Neural progenitor cell (in vitro differentiated cells): ENCODE data around the gene C20orf141. TPM values are rescaled to one million over a fixed set of nuclear protein-coding genes. Genes with fewer than 3 reads are reported as not detected.

Experiments used
- DNase-seq: peaks from one replicate; pipeline ENCODE4 v3.0.0-alpha.2; 2016; ENCODE audit warnings: low spot score
- H2AFZ ChIP-seq: fragments of 200-600 bp; sonication (generic); replicated peaks from 2 replicates; pipeline ENCODE4 v1.6.1; 2016; ENCODE audit warnings: antibody characterized with exemption
- H3F3A ChIP-seq: fragments of 200-600 bp; sonication (generic); 2 replicates; pipeline ENCODE4 v1.6.1; 2016; ENCODE audit warnings: antibody characterized with exemption, low read depth
- H3K27ac ChIP-seq: fragments of 200-600 bp; sonication (generic); 2 replicates; pipeline ENCODE4 v1.5.1; 2016; ENCODE audit warnings: mild to moderate bottlenecking
- H3K27me3 ChIP-seq: fragments of 200-600 bp; sonication (generic); 2 replicates; pipeline ENCODE4 v1.6.1; 2016; ENCODE audit warnings: mild to moderate bottlenecking, moderate library complexity
- H3K36me3 ChIP-seq: fragments of 200-600 bp; sonication (generic); 2 replicates; pipeline ENCODE4 v1.5.1; 2016
- H3K4me1 ChIP-seq: fragments of 200-600 bp; sonication (generic); 2 replicates; pipeline ENCODE4 v1.6.1; 2016; ENCODE audit warnings: mixed run types
- H3K4me2 ChIP-seq: fragments of 200-600 bp; sonication (generic); 2 replicates; pipeline ENCODE4 v1.6.1; 2016
- H3K4me3 ChIP-seq: fragments of 200-600 bp; sonication (generic); 2 replicates; pipeline ENCODE4 v1.5.1; 2016
- H3K79me2 ChIP-seq: fragments of 200-600 bp; sonication (generic); 2 replicates; pipeline ENCODE4 v1.6.1; 2016; ENCODE audit warnings: low read depth
- H3K9ac ChIP-seq: fragments of 200-600 bp; sonication (generic); 2 replicates; pipeline ENCODE4 v1.6.1; 2016
- H3K9me3 ChIP-seq: fragments of 200-600 bp; sonication (generic); 2 replicates; pipeline ENCODE4 v1.5.1; 2016; ENCODE audit warnings: low read depth
- H4K20me1 ChIP-seq: fragments of 200-600 bp; sonication (generic); 2 replicates; pipeline ENCODE4 v1.6.1; 2016; ENCODE audit warnings: low read depth
- H3K27ac Mint-ChIP-seq: 3 replicates; pipeline ENCODE4 v1.8.0; 2021; ENCODE audit warnings: mixed read lengths
- H3K27me3 Mint-ChIP-seq: 2 replicates; pipeline ENCODE4 v1.8.0; 2022; ENCODE audit warnings: low read depth, mild to moderate bottlenecking, inconsistent platforms, moderate library complexity, mixed read lengths; ENCODE audit not compliant: insufficient read depth
- H3K36me3 Mint-ChIP-seq: 3 replicates; pipeline ENCODE4 v1.8.0; 2021; ENCODE audit warnings: mixed read lengths
- H3K4me1 Mint-ChIP-seq: 3 replicates; pipeline ENCODE4 v1.8.0; 2021; ENCODE audit warnings: mixed read lengths
- H3K4me3 Mint-ChIP-seq: 3 replicates; pipeline ENCODE4 v1.8.0; 2021; ENCODE audit warnings: mild to moderate bottlenecking, moderate library complexity, mixed read lengths
- H3K9me3 Mint-ChIP-seq: 3 replicates; pipeline ENCODE4 v1.8.0; 2020; ENCODE audit warnings: mixed read lengths
- EZH2 ChIP-seq: fragments of 200-600 bp; sonication (generic); IDR thresholded peaks from 2 replicates; pipeline ENCODE4 v1.6.1; 2017; ENCODE audit warnings: antibody characterized with exemption, mild to moderate bottlenecking, moderate library complexity
- EZH2phosphoT487 ChIP-seq: fragments of 200-600 bp; sonication (generic); IDR thresholded peaks from 2 replicates; pipeline ENCODE4 v1.6.1; 2017; ENCODE audit warnings: antibody characterized with exemption
- total RNA-seq: library from RNA; depleted of rRNA; stranded (reverse); fragments of >200 nt; gene quantifications from 2 replicates; pipeline ENCODE4 v1.2.3, GENCODE V29; 2015; ENCODE audit warnings: low replicate concordance
- TF ChIP-seq, protein P1 (sequence below): fragments of 200-600 bp; sonication (generic); IDR thresholded peaks from 2 replicates; pipeline ENCODE4 v1.5.1; 2017; ENCODE audit warnings: antibody characterized with exemption, mild to moderate bottlenecking

The C20orf141 gene
- total RNA-seq, 1 donor from 2014 or later: not detected

DNA sequence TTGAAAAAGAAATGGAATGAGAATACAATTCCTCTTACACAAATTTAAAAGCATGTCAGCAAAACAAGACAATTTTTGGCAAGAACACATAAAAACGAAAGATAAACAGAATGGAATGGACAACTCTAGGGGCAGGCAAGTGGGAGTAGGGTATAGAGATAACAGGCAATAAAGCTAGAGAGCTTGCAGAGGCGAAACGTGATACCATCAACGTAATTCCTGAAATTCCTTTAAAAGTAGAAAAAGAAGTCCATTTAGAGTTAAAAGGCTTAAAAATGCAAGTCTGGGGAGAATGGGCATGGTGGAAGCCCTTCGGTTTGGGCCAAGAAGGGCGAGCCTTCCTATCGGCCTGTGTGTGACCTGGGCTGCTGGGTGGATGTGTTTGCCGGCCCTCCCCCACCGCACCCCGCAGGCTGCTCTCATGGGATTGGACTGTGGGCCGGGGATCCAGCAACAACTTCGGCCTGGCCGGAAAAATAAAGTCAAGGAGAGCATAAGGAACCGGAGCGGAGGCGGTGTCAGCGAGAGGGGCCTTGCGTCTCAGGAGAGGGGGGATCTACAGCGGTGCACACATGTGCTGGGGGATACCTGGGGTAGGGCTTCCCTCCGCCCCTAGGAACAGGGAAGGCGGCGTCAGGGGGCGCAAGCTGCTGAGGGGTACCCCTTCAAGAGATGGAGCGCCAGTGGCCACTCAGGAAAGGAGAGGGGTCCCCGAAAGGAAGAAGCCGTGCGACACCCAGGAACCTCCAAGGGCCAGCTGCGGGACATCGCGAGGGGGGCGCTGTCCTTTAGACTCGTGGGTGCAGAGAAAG, 5.5 kb downstream of the C20orf141 start:
- Histone ChIP-seq H4K20me1 (no peaks in the 10 kb centered on the region), H3K27ac (no peak overlapping the region), H3K9ac (no peak overlapping the region), H3K4me2 (peak overlapping the region; percentile 48), H3K79me2 (no peaks in the 10 kb centered on the region), H3K4me3 (peak overlapping the region; percentile 25), H3F3A (peaks cover 19% of the 10 kb centered on the region), H3K36me3 (no peaks in the 10 kb centered on the region), H2AFZ (peak overlapping the region; percentile 73), H3K4me1 (peaks cover 17% of the 10 kb centered on the region), H3K9me3 (no peaks in the 10 kb centered on the region), H3K27me3 (peaks cover 40% of the 10 kb centered on the region)
- H3K4me1 Mint-ChIP-seq: peaks cover 13% of the 10 kb centered on the region
- H3K27me3 Mint-ChIP-seq: peaks cover 17% of the 10 kb centered on the region
- peaks cover 9% of the 10 kb centered on the region for H3K9me3 Mint-ChIP-seq
- TF ChIP-seq, protein P1, sequence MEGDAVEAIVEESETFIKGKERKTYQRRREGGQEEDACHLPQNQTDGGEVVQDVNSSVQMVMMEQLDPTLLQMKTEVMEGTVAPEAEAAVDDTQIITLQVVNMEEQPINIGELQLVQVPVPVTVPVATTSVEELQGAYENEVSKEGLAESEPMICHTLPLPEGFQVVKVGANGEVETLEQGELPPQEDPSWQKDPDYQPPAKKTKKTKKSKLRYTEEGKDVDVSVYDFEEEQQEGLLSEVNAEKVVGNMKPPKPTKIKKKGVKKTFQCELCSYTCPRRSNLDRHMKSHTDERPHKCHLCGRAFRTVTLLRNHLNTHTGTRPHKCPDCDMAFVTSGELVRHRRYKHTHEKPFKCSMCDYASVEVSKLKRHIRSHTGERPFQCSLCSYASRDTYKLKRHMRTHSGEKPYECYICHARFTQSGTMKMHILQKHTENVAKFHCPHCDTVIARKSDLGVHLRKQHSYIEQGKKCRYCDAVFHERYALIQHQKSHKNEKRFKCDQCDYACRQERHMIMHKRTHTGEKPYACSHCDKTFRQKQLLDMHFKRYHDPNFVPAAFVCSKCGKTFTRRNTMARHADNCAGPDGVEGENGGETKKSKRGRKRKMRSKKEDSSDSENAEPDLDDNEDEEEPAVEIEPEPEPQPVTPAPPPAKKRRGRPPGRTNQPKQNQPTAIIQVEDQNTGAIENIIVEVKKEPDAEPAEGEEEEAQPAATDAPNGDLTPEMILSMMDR: peak; percentile 6
- TF ChIP-seq EZH2: no peak
- TF ChIP-seq EZH2phosphoT487: peak; percentile 66
- peak; percentile 43 for DNase-seq
- peak overlapping the region; percentile 8 for H3K27ac Mint-ChIP-seq
- no peaks in the 10 kb centered on the region for H3K36me3 Mint-ChIP-seq
- peak overlapping the region; percentile 17 for H3K4me3 Mint-ChIP-seq

DNA sequence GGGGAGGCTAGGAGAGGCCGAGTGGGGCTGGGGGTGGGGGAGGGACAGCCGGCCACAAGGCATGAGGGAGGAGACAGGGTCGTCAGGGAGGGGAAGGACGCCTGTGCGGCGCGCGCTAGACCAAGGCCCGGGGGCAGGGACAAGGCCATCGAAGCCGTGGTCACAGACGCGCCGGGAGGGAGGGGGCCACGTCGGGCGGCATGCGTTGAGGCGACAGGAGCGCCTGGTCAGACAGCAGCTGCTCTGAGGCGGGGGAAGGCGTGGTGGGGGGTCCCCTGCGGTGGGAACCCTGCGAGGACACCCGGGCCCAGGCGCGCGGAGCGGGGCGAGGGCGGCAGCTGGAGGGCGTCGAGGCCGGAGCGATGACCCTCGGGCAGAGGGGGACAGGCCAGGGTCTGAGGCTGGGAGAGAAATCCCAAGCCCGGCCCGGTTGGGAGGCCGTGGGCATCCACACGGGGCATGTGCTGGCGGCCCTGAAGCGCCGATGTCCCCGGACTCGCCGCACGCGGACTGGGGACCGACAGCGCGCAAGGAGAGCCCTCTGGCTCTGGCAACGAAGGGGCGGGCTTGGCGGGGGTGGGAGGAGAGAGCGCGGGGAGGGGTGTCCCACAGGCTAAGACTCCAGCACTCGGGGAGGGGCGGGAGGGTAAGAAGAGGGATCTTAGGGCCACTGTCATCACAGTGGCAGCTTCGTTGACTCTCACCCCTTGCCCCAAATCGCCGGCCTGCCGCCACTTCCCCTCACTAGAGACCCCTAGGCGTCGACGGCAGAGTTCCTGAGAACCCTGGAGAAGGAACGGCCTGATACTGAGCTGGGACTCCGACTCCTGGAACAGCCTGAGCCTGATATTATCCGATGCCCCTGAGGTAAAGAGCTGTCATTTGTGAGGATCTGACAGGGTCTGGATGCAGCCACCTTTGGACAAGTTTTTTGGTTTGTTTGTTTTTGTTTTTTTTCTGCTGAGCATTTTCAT, 6.4 kb downstream of the C20orf141 start:
- H3K27ac ChIP-seq: no peak overlapping the region
- H3F3A ChIP-seq: peaks cover 19% of the 10 kb centered on the region
- peaks cover 20% of the 10 kb centered on the region for H3K4me1 ChIP-seq
- H3K36me3 ChIP-seq: no peaks in the 10 kb centered on the region
- peak overlapping the region; percentile 73 for H2AFZ ChIP-seq
- peaks cover 9% of the 10 kb centered on the region for H3K9me3 Mint-ChIP-seq
- H3K27ac Mint-ChIP-seq: peak overlapping the region; percentile 30
- H3K27me3 Mint-ChIP-seq: peaks cover 14% of the 10 kb centered on the region
- no peaks in the 10 kb centered on the region for H3K36me3 Mint-ChIP-seq
- TF ChIP-seq, protein P1: peak; percentile 1
- TF ChIP-seq EZH2phosphoT487 (peak; percentile 63), EZH2 (peak; percentile 77)
- H3K4me2 ChIP-seq: peak overlapping the region; percentile 48
- no peaks in the 10 kb centered on the region for H3K79me2 ChIP-seq
- peaks cover 47% of the 10 kb centered on the region for H3K27me3 ChIP-seq
- peak overlapping the region; percentile 25 for H3K4me3 ChIP-seq
- DNase-seq: peak; percentile 61
- peaks cover 16% of the 10 kb centered on the region for H3K4me1 Mint-ChIP-seq
- no peak overlapping the region for H3K9ac ChIP-seq
- H4K20me1 ChIP-seq: no peaks in the 10 kb centered on the region
- H3K9me3 ChIP-seq: no peaks in the 10 kb centered on the region
- peak overlapping the region; percentile 22 for H3K4me3 Mint-ChIP-seq

DNA sequence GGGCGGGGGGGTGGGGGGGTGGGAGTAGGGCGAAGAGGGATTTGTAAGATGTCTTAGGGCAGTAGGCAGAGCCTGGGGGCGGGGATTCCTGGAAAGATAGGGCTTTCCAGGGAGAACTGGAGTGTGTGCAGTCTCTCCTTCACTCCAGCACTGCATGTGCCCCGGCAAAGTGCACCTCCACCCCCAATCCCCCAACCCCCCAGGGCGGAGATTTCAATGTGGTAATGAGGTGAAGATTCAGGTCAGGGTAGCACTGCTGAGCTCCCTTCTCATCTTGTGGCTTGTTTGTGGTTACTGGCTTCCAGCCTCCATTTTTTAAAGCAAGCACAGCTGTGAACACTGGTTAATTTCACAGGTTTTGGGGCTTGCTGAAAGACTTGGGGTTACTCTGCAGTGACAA, 7.3 kb downstream of the C20orf141 start:
- no peak overlapping the region for H3K4me3 ChIP-seq
- no peak overlapping the region for H3K9ac ChIP-seq
- H3K27me3 Mint-ChIP-seq: peaks cover 14% of the 10 kb centered on the region
- DNase-seq: peak; percentile 26
- no peak overlapping the region for H3K4me2 ChIP-seq
- H3K9me3 Mint-ChIP-seq: peaks cover 9% of the 10 kb centered on the region
- TF ChIP-seq, protein P1: no peak
- TF ChIP-seq EZH2phosphoT487 (no peak), EZH2 (no peak)
- H3K27ac Mint-ChIP-seq: no peak overlapping the region
- H3K36me3 ChIP-seq: no peaks in the 10 kb centered on the region
- H3K9me3 ChIP-seq: no peaks in the 10 kb centered on the region
- peaks cover 19% of the 10 kb centered on the region for H3F3A ChIP-seq
- no peak overlapping the region for H3K4me3 Mint-ChIP-seq
- H3K79me2 ChIP-seq: no peaks in the 10 kb centered on the region
- H3K4me1 Mint-ChIP-seq: peaks cover 16% of the 10 kb centered on the region
- H2AFZ ChIP-seq: peak overlapping the region; percentile 44
- H4K20me1 ChIP-seq: no peaks in the 10 kb centered on the region
- peaks cover 56% of the 10 kb centered on the region for H3K27me3 ChIP-seq
- peaks cover 20% of the 10 kb centered on the region for H3K4me1 ChIP-seq
- H3K27ac ChIP-seq: no peak overlapping the region
- no peaks in the 10 kb centered on the region for H3K36me3 Mint-ChIP-seq
